T1000 (cell line): ENCODE data around the gene CPED1.
"Not testable (repeated sequence)": the region's sequence is repeated elsewhere in the genome, so short reads cannot be mapped to it uniquely, and the experiment has no call there.

Source experiments
- DNase-seq: peaks from one replicate; lab custom pipeline; 2025; ENCODE audit warnings: mixed read lengths; lab: John Stamatoyannopoulos, UW

Gene CPED1

DNA sequence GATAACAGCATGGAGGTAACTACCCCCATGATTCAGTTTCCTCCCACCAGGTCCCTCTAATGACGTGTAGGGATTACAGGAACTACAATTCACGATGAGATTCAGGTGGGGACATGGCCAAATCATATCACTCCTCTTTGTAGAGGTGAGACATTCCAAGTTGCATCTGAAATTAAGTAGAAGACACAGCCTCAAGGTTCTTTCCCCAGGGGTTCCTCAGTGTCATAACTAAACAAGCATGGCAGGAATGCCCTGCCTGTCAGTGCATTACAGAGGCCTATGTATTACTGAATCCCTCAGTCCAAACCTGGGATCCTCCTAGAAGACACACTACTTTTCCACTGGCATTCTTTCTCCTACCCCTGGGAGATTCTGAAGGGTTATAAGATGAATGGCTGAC is 297.7 kb downstream of the CPED1 start:
- DNase-seq = no peak

DNA sequence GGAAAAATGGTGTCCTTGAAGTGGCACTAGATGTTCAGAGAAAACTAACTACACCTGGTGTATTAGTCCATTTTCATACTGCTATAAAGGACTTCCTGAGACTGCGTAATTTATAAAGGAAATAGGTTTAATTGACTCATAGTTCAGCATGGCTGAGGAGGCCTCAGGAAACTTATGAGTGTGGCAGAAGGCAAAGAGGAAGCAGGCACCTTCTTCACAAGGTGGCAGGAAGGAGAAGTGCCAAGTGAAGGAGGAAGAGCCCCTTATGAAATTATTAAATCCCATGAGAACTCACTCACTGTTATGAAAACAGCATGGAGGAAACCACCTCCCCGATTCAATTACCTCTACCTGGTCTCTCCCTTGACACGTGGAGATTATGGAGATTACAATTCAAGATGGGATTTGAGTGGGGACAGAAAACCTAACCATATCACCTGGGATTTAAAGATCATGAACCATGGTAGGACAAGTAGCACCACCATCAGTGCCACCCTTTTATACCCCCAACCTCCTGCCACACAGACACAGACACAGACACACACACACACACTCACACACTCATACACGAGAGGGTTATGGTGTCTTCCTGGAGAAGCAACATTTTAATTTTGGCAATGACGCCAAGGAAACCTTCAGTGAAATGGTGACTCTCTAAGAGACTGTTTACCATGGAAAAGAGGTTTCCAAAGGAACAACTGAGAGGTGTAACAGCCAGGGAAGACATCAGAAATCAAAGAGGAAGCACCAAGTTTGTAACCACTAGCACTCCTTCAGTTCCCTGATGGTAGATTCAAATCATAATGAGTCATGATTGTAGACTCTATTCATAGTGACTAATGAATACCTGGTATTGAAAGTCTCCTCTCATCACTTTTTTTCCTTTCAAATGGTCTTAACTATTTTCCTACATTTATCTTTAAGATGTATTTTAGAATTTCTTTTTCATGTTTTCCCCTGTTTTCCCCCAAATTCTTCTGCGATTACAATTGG is 298.5 kb downstream of the CPED1 start:
- DNase-seq = no peak

DNA sequence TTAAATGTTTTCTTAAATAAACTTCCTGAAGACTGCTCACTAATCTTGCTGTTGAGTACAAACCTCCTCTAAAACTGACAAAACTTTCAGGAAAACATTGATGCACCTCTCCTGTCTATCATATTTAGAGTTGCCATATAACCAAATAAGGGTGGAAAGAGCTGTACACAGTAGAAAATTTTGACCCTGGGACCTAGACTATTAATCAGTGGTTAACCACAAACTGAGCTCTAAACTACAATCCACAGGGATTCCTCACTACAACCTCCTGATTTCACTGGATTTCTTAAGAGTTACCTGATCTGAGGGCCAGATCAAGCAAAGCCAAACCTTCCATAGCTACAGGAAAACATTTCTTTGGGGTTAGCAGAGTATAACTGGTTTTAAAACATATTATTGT is 300.4 kb downstream of the CPED1 start:
- no peak for DNase-seq

DNA sequence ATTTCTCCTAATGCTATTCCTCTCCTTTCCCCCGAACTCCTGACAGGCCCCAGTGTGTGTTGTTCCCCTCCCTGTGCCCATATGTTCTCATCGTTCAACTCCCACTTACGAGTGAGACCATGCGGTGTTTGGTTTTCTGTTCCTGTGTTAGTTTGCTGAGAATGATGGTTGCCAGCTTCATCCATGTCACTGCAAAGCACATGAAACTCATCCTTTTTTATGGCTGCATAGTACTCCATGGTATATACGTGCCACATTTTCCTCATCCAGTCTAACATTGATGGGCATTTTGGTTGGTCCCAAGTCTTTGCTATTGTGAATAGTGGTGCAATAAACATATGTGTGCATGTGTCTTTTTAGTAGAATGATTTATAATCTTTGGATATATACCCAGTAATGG is 301.4 kb downstream of the CPED1 start:
- not testable (repeated sequence) for DNase-seq

DNA sequence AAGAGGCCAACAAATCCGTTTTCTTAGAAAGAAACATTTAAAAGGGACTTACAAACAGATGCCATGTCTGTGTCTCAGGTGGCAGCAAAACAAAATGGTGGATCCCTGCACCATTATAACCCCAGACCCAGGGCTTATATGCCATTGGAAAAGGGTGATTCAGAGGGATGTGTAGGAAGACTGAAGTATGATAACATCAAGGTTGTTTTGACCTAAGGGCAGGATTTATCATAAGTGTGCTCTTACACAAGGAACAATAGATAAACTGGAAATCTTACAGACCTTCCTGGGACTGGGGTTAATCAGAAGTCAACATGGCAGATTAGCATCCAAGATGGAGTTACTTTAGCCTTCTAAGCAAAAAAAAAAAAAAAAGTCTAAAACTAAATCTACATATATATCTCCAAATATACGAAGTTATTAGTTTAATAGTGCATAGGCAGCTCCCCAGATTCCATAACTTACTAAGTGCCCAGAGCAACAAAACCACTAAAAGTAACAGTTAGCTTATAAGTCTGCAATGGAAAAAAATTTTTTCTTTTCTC is 306.0 kb downstream of the CPED1 start:
- no peak for DNase-seq

DNA sequence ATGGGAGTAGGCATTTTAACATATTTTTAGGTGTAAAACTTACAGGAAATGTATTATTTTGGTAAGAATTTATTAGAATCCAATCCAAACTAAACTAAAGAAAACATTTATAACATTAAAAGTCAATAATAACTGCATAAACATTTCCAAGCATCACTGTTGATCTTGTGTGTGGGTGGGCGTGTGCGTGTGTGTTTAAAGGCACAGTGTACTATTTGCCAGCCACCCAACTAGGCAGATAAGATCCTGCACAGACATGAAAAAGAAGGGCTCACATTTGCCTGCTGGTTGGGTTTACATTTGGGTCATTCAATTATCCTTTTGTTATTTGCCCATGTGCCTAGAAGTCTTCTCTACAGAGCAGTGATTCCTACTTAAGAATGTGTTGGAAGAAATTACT is 309.3 kb downstream of the CPED1 start:
- no peak for DNase-seq

DNA sequence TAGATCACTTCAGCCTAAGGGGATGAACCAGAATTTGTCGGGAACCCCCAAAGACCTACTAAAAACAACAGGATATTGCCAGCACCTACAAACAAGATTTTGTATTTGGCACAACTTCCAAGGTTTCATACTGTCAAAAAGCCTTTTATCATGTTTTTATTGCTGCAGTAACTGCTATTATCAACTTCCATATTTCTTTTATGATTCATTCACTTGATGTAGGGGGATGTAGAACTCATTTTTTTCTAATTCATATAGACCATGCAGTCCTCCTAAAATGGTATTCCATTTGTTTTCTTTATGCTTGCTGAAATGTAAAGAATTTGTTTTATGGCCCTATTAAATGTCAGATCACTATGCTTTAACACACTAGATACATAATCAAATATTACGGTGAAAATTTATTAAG is 310.3 kb downstream of the CPED1 start:
- no peak for DNase-seq

DNA sequence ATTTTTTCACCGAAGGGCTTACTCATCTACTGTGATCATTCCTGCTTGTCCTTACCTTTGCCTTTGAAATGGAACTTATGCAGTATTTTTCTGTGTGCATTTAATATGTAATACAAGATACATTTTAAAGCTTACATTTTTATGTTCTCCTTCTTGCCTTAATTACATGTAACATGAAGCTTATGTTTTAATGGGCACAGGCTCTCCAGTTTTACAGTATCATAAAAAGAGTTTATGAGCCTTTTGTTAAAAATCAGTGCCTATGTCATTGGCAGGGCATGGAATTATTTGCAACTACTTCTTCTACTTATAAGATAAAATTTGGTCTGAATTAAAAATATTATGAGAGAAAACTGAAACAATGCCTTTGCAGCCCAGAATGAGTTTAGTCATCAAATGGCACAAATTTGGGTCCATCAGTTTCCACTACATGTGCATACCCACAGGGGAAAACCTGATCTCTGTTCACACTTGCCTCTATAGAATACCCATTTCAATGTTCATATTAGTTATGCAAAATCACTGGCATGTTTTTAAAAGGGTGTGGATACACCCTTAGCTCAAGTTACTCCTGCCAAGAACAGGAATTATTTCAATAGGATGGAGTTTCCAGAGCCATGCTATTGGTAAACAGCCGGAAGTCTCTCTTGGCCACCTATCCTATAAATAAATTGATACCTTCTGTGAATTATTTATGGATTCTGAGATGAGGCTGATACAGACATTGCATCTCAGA is 312.3 kb downstream of the CPED1 start:
- DNase-seq = no peak

DNA sequence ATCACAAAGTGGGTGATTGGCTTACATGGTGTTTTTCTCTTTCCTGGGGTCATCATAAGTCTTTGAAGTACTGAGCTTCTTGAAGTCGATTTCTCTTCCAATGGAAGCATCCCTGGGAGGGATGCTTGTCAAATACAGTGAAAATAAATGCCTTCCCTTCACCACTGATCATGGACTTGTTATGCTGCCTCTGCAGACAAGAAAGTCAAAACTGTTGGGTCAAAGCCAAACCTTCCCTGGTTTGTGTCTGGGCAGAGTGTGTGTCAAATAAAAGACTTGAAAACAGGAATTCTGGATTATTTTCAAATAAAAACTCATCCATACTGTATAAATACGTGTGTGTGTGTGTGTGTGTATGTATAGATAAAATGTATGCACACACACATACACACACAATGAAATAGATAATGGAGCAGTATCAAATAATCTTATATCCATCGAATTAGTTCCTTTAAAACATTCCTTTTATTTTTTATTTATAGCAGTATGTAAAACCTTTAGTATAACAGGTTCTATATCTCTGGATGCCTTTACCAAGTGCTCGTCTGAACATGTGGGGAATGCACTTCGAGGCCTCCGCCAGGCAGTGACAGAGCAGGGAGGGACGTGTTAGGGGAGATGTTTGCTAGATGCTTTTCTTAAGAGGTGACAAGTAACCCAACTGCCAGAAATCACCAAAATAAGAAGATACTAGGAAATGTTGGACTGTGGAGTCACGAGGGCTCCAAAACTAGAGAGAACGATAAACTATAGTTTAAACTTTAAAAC is 313.1 kb downstream of the CPED1 start:
- DNase-seq = no peak

DNA sequence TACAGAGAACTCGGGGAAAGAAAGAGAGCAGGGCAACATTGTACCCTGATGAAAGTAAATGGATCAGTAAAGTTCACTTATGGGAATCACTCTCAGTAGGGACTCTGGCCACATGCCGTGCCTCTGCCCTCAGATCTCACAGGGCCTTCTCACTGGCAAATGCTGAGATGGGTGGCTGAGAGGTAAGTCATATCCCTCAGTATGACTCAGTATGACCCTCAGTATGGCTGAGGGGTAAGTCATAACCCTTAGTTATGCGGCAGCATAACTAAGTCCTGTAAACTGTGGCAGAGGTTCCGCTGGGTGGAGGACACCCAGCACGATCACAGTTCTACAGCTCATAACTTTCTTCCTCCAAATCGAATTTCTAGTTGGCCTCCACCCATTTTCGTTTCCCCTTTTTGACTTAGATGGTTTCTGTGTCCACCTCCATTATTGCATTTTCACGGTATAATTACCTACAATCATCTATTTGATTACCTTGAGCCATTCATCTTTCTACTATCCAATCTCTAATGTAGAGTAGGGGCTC is 313.8 kb downstream of the CPED1 start:
- DNase-seq = peak; percentile 26

DNA sequence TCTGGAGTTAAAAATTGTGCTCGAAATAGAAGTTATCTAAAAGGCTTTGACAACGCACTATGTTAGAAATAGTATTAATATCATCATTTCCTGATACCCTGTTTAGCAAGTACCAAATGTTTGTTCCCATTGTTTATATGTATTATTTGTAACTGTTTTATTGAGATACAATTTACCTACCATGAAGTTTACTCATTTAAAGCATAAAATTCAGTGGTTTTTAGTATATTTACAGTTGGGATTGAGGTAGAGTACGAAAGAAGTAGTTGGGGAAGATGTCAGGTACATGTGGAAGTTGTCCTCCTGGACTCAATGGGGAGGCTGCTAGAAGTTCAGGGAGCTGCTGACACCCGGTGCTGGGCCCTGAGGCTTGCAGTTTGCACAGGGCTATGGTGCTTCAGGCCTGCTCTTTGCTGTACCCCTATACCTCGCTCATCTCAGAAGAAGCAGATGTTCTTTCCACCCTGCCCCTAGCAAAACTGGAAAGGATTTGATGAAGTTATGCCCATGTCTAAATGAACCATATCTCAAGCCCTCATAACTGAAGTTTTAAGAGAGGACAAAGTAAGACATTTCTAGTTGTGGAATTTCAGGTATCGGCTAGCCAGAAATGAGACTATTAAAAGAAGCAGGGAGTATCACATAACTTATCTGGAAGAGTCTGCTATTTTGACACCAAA is 315.1 kb downstream of the CPED1 start:
- no peak for DNase-seq

DNA sequence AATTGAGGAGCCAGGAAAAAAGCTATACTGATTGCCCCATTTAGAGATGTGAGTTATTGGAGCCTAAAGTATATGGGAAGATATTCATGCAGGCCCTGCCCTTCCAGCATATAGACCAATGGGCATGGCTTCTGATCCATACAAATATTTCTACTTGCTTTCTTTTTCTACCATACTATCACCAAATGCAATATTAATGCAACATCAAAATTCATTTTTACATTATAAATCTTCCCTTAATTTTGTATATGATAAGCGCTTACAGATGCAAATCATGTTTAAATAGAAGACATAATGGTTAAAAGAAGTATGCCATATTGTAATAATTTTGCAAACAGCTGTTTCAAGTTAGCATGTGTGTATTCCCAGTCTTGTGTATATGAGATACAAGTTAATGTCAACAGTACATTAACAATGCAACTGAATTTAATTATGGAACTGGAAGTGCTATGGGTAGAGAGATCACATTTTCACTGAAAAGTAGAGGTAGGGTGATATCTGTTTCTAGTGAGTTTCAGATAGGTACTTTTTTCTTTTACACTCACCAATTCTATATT is 315.7 kb downstream of the CPED1 start:
- DNase-seq = no peak

DNA sequence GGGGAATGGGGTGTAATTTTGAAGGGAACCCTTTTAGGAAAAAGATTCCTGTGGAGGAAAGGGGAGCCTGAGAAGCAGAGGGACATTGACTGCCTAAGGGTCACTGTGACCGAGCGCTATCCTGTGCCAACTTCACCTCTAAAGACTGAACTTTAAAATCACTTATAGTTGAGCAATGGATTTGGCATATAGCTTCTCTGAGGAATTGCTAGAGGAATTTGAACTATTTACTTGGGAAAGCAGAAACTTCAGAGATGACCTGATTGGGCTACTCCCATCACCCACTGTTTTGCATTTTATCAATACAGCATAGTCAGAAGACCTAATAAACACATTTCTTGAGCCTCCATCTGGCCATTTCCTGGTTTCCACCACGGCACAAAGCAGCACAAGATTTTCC is 316.6 kb downstream of the CPED1 start:
- DNase-seq = no peak

DNA sequence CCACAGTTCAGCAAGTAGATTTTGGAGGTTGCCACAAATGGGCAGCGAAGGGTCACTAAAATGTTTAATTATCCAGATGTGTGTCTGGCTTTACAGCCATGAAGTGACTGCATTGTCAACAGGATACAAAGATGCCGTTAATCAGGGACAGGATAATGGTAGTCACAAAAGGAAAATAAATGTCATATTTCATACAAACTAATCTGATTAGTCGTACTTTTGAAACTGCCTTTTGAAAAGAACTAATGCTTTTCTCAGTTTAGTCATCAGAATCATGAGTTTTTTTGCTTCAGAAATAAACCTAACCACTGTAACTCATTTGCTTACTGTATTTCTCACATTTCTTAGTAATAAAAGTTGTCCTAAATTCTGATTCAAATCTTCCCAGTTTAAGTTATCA is 318.1 kb downstream of the CPED1 start:
- no peak for DNase-seq

DNA sequence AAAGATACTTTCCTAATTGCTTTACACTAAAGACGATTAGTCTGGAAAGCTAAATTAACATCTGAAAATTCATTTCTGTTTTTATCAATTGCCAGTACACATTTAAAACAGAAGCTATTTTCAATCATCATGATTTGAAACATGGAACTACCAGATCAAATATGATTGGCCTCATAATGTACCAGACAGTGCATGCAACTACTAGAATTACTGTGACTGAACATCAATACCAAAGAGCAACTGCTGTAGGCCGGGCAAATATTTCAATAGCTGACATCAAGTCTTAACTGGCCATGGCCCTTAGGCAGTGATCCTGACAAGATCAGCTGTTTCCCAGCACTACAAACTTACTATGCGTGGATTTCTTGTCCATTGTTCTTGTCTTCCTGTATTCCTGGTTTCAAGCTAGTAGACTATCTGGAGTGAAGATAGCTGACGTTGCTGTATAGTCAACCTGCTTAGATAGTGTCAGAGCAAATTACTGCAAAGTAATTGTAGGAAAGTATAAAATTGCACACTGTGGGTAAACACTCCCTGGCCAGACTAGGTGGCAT is 318.6 kb downstream of the CPED1 start:
- no peak for DNase-seq

DNA sequence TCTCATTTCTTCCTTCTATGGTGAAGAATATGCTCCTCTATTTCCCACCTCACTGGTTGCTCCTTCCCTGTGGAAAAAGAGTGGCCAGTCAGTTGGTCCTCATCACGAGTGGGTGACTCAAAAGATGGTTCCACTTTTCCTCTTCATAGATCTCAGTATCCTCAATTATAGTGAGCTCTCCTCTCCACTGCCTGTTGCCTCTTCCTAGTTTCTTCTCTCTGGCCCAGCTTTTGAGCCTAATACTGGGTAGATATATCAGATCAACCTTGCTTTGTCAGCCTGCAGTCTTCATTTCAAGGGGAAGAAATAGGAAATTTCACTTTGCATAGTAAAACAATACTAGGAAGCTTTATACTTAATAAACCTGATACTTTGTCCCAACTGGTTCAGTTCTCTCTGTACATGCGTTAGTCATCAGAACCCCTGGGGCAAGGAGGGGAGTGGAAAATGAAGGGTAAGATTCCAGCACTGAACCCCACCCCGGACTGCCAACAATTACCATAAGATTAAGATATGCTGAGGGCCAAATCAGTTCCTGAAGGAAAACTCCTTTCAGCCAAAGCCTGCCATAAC is 324.8 kb downstream of the CPED1 start:
- DNase-seq = peak; percentile 28

DNA sequence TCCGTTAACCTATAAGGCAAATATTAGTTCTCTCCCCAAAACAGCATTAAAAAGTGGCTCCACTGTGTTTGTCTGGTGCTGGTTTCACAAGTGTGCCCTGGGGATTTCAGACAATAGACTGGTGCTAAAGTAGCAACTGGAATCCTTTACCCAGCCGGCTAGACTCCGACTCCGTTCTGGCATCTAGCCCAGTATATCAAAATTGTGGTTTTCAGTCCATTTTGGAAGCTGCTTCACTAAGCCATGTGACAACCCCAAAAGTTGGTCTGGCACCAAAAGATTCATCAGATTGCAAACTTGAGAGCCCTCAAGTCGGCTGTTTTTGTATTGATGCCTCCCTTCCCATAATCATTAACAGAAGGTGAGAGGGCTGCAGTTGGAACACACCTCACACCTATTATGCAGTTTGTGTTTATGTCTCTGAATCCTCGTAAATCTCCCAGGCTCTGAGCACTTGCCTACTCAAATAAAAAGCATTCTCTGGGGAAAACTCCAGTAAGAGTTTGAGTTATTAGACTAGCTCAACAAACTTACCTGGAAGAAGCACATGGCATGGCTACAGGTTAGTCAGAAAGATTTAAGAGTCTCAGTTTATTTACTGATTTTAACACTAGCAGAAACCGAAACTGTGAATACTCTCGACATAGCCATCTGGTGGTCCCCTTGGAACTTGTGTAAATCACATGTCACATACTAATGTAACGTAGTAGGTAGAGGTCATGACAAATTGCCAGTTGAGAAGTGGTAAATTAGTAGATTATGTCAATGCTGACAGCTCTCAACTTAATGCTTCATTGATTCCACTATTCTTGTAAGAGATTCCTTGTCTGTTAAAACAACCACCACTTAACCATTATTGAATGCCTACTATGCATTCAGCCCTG is 325.5 kb downstream of the CPED1 start:
- DNase-seq = peak; percentile 28

DNA sequence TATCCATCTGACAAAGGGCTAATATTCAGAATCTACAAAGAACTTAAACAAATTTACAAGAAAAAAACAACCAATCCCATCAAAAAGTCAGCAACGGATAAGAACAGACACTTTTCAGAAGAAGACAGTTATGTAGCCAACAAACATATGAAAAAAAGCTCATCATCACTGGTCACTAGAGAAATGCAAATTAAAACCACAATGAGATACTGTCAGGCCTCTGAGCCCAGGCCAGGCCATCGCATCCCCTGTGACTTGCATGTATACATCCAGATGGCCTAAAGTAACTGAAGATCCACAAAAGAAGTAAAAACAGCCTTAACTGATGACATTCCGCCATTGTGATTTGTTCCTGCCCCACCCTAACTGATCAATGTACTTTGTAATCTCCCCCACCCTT is 326.7 kb downstream of the CPED1 start:
- not testable (repeated sequence) for DNase-seq

DNA sequence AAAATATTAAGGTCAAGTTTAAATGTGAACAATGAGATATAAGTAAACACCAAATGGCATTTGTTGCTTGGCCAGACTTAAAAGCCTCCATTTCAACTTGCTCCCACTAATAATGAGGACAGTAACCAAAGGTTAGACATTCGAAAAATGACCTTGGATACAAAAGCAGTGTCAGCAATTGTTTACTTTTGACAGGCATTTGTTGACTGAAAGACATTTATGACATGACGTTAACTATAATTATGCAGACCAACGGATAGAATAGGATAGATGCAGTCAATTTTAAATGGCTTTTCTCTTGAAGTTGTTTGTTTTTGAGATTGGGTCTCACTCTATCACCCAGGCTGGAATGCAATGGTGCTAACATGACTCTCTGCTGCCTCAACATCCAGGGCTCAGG is 333.9 kb downstream of the CPED1 start:
- no peak for DNase-seq
